Measurements from ENCODE around the gene EDRF1. TPM values are rescaled to one million over a fixed set of nuclear protein-coding genes. Genes with fewer than 3 reads are reported as not detected.

Gene EDRF1
- total RNA-seq (10 to 100 TPM; 56.3 to 57.8 TPM), polyA plus RNA-seq (10 to 100 TPM in 1 of 2 donors, 1 to 10 TPM in 1; 9.8 to 11.4 TPM)

- peaks cover 26% of the 10 kb centered on the region for H3K4me1 ChIP-seq (ENCODE audit: insufficient read depth, low read length)
- Mint-ChIP-seq H3K27me3 (no peaks in the 10 kb centered on the region), H3K36me3 (peaks cover 20 to 41% of the 10 kb centered on the region in 2 donors), H3K27ac (peak within 1 kb of the TSS; percentile 95 to 99 (median 98)), H3K4me3 (peak within 1 kb of the TSS; percentile 94 to 100 (median 99)), H3K9me3 (peaks cover 0 to 10% (median 3%) of the 10 kb centered on the region in 8 donors), H3K4me1 (peaks cover 14 to 44% (median 28%) of the 10 kb centered on the region in 4 donors)
- ChIA-PET CTCF (ENCODE audit: partially characterized antibody) (no interaction called here), POLR2A (ENCODE audit: partially characterized antibody) (interaction anchor here (1.0 to 1.5 kb wide), 3 partner anchors 10 to 104 kb away, joined by 3 to 19 read pairs (median 3); partner anchors contain the start of genes BCCIP and UROS)
- peak; percentile 99 to 100 (median 99) for DNase-seq
- peak within 1 kb of the TSS; percentile 90 for H3K27ac ChIP-seq (ENCODE audit: low read depth, low read length)
- peak within 1 kb of the TSS; percentile 86 to 94 for H3K4me3 ChIP-seq (ENCODE audit: low read length in 2 of 2)
- H3K27me3 ChIP-seq (ENCODE audit: insufficient read depth, low read length), result no peaks in the 10 kb centered on the region
- H3K36me3 ChIP-seq (ENCODE audit: insufficient read depth, low read length), result peaks cover 28% of the 10 kb centered on the region
- no peaks in the 10 kb centered on the region for H3K9me3 ChIP-seq (ENCODE audit: control insufficient read depth in 1 of 2, low read length in 2 of 2)
- intact Hi-C loops (cut with micrococcal nuclease), result loop anchor here (1.0 kb wide), 1 partner anchor 104 kb away; the partner anchor contains the start of genes BCCIP and UROS
Measured at GRCh38 chr10:125719173-125720001, at the start of gene EDRF1. TSS of gene EDRF1 (plus strand) at chr10:125719709. CDS start at chr10:125719808, 99 bp downstream.

DNA sequence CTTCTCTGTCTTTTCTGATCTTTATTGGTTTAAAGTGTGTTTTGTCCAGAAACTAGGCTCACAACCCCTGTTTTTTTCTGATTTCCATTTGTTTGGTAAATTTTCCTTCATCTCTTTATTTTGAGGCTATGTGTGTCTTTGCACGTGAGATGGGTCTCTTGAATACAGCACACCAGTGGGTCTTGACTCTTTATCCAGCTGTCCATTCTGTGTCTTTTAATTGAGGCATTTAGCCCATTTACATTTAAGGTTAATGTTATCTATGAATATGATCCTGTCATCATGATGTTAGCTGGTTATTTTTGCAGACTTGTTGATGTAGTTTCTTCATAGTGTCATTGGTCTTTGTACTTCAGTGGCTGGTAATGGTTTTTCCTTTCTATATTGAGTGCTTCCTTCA is 46.6 kb upstream of the EDRF1 start:
- Histone ChIP-seq H3K36me3 (ENCODE audit: insufficient read depth, low read length) (no peaks in the 10 kb centered on the region), H3K4me1 (ENCODE audit: insufficient read depth, low read length) (no peaks in the 10 kb centered on the region), H3K4me3 (ENCODE audit: low read length in 2 of 2) (no peak overlapping the region), H3K27me3 (ENCODE audit: insufficient read depth, low read length) (no peaks in the 10 kb centered on the region), H3K9me3 (ENCODE audit: control insufficient read depth in 1 of 2, low read length in 2 of 2) (no peaks in the 10 kb centered on the region), H3K27ac (ENCODE audit: low read depth, low read length) (no peak overlapping the region)
- H3K4me1 Mint-ChIP-seq, result no peaks in the 10 kb centered on the region
- POLR2A ChIA-PET (ENCODE audit: partially characterized antibody), result no interaction called here
- intact Hi-C loops (cut with micrococcal nuclease), result no loop called here
- no peak for DNase-seq
- H3K27ac Mint-ChIP-seq, result no peak overlapping the region
- H3K36me3 Mint-ChIP-seq, result no peaks in the 10 kb centered on the region
- H3K27me3 Mint-ChIP-seq, result peaks cover 13 to 17% of the 10 kb centered on the region in 2 donors
- peaks cover 0 to 65% (median 45%) of the 10 kb centered on the region in 8 donors for H3K9me3 Mint-ChIP-seq
- H3K4me3 Mint-ChIP-seq, result no peak overlapping the region
- CTCF ChIA-PET (ENCODE audit: partially characterized antibody), result no interaction called here

GRCh38 chr10:125679436-125679835 is 40.1 kb upstream of the EDRF1 start:
- H3K36me3 ChIP-seq (ENCODE audit: insufficient read depth, low read length), result no peaks in the 10 kb centered on the region
- DNase-seq, result no peak
- H3K4me1 ChIP-seq (ENCODE audit: insufficient read depth, low read length), result no peaks in the 10 kb centered on the region
- no peaks in the 10 kb centered on the region for H3K36me3 Mint-ChIP-seq
- H3K4me3 ChIP-seq (ENCODE audit: low read length in 2 of 2), result no peak overlapping the region
- H3K4me3 Mint-ChIP-seq, result no peak overlapping the region
- H3K9me3 ChIP-seq (ENCODE audit: control insufficient read depth in 1 of 2, low read length in 2 of 2), result no peaks in the 10 kb centered on the region
- H3K9me3 Mint-ChIP-seq, result peaks cover 0 to 42% (median 31%) of the 10 kb centered on the region in 8 donors
- peaks cover 5 to 20% of the 10 kb centered on the region in 2 donors for H3K27me3 Mint-ChIP-seq
- H3K27me3 ChIP-seq (ENCODE audit: insufficient read depth, low read length), result no peaks in the 10 kb centered on the region
- H3K27ac Mint-ChIP-seq, result no peak overlapping the region
- POLR2A ChIA-PET (ENCODE audit: partially characterized antibody), result no interaction called here
- CTCF ChIA-PET (ENCODE audit: partially characterized antibody), result no interaction called here
- H3K27ac ChIP-seq (ENCODE audit: low read depth, low read length), result no peak overlapping the region
- H3K4me1 Mint-ChIP-seq, result no peaks in the 10 kb centered on the region
- intact Hi-C loops (cut with micrococcal nuclease), result no loop called here

DNA sequence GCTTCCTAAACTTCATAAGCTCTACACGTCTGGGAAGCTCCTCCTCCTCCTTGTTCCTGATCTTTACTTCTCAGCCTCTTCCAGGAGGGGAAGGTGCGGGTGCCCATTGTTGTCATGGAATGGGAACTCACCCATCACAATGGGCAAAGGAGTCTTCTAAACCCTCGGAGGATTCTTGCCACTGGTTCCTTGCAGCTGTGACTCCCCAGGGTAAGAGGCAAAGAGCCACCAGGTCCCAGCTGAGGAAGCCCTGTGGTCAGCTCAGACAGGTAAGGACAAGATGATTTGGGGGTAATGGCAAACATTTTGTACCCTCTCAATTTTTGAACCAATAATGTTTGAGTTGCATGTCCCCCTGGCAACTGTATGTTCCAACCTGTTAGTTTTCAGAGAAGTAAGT is 36.4 kb upstream of the EDRF1 start, which contains the start of gene TEX36:
TSS of gene TEX36 (minus strand) at position 101 of the 400 bp plus-strand sequence. CDS start 174 bp downstream, outside the sequence.
- POLR2A ChIA-PET (ENCODE audit: partially characterized antibody), result no interaction called here
- H3K27me3 ChIP-seq (ENCODE audit: insufficient read depth, low read length), result no peaks in the 10 kb centered on the region
- peaks cover 11 to 25% of the 10 kb centered on the region in 2 donors for H3K27me3 Mint-ChIP-seq
- DNase-seq, result no peak
- peak within 1 kb of the TSS in 1 of 7 donors; percentile 41 for H3K27ac Mint-ChIP-seq
- H3K4me3 Mint-ChIP-seq, result no peak within 1 kb of the TSS
- no peaks in the 10 kb centered on the region for H3K36me3 Mint-ChIP-seq
- H3K9me3 ChIP-seq (ENCODE audit: control insufficient read depth in 1 of 2, low read length in 2 of 2), result no peaks in the 10 kb centered on the region
- no peak within 1 kb of the TSS for H3K27ac ChIP-seq (ENCODE audit: low read depth, low read length)
- H3K4me3 ChIP-seq (ENCODE audit: low read length in 2 of 2), result no peak within 1 kb of the TSS
- peaks cover 0 to 16% (median 7%) of the 10 kb centered on the region in 8 donors for H3K9me3 Mint-ChIP-seq
- CTCF ChIA-PET (ENCODE audit: partially characterized antibody), result no interaction called here
- H3K4me1 Mint-ChIP-seq, result no peaks in the 10 kb centered on the region
- H3K4me1 ChIP-seq (ENCODE audit: insufficient read depth, low read length), result no peaks in the 10 kb centered on the region
- H3K36me3 ChIP-seq (ENCODE audit: insufficient read depth, low read length), result no peaks in the 10 kb centered on the region
- intact Hi-C loops (cut with micrococcal nuclease), result no loop called here

- H3K27me3 Mint-ChIP-seq, result peaks cover 15 to 24% of the 10 kb centered on the region in 2 donors
Measured at GRCh38 chr10:125683821-125684220, 35.7 kb upstream of the EDRF1 start.

DNA sequence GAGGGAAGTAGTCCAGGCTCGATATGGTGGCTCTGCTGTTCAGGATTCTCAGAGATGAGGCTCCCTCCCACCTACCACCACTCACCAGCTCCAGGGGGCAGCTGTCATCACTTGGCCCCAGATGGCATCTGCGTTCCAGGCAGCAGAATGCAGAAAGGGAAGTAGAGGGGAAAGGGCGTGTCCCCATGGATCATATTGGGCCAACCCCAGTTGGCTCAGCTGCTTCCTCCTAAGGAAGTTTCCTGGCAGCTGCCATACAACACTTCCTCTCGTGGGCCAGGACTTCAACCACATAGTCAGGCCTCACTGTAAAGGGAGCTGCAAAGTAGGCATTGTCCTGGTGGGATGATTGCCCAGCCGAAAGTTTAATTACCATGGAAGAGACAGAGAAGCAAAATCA is 34.9 kb upstream of the EDRF1 start:
- H3K27ac Mint-ChIP-seq, result no peak overlapping the region
- no peak overlapping the region for H3K4me3 Mint-ChIP-seq
- H3K36me3 ChIP-seq (ENCODE audit: insufficient read depth, low read length), result no peaks in the 10 kb centered on the region
- H3K27me3 ChIP-seq (ENCODE audit: insufficient read depth, low read length), result no peaks in the 10 kb centered on the region
- H3K4me3 ChIP-seq (ENCODE audit: low read length in 2 of 2), result no peak overlapping the region
- H3K27me3 Mint-ChIP-seq, result peaks cover 14 to 24% of the 10 kb centered on the region in 2 donors
- H3K27ac ChIP-seq (ENCODE audit: low read depth, low read length), result no peak overlapping the region
- H3K4me1 Mint-ChIP-seq, result no peaks in the 10 kb centered on the region
- intact Hi-C loops (cut with micrococcal nuclease), result no loop called here
- H3K4me1 ChIP-seq (ENCODE audit: insufficient read depth, low read length), result no peaks in the 10 kb centered on the region
- no peaks in the 10 kb centered on the region for H3K36me3 Mint-ChIP-seq
- POLR2A ChIA-PET (ENCODE audit: partially characterized antibody), result no interaction called here
- H3K9me3 Mint-ChIP-seq, result peaks cover 0 to 7% (median 4%) of the 10 kb centered on the region in 8 donors
- no peaks in the 10 kb centered on the region for H3K9me3 ChIP-seq (ENCODE audit: control insufficient read depth in 1 of 2, low read length in 2 of 2)
- CTCF ChIA-PET (ENCODE audit: partially characterized antibody), result no interaction called here
- DNase-seq, result no peak

More at GRCh38 chr10:125683821-125684220, 35.7 kb upstream of the EDRF1 start:
- intact Hi-C loops (cut with micrococcal nuclease), result no loop called here
- H3K4me3 Mint-ChIP-seq, result no peak overlapping the region
- H3K27me3 ChIP-seq (ENCODE audit: insufficient read depth, low read length), result no peaks in the 10 kb centered on the region
- no peaks in the 10 kb centered on the region for H3K36me3 Mint-ChIP-seq
- no peaks in the 10 kb centered on the region for H3K36me3 ChIP-seq (ENCODE audit: insufficient read depth, low read length)
- DNase-seq, result no peak
- CTCF ChIA-PET (ENCODE audit: partially characterized antibody), result no interaction called here
- peak overlapping the region in 1 of 7 donors; percentile 41 for H3K27ac Mint-ChIP-seq
- POLR2A ChIA-PET (ENCODE audit: partially characterized antibody), result no interaction called here
- H3K4me3 ChIP-seq (ENCODE audit: low read length in 2 of 2), result no peak overlapping the region
- H3K4me1 ChIP-seq (ENCODE audit: insufficient read depth, low read length), result no peaks in the 10 kb centered on the region
- H3K27ac ChIP-seq (ENCODE audit: low read depth, low read length), result no peak overlapping the region
- peaks cover 0 to 11% (median 4%) of the 10 kb centered on the region in 8 donors for H3K9me3 Mint-ChIP-seq
- H3K9me3 ChIP-seq (ENCODE audit: control insufficient read depth in 1 of 2, low read length in 2 of 2), result no peaks in the 10 kb centered on the region
- H3K4me1 Mint-ChIP-seq, result no peaks in the 10 kb centered on the region

- Histone ChIP-seq H3K27ac (ENCODE audit: low read depth, low read length) (no peak overlapping the region), H3K4me3 (ENCODE audit: low read length in 2 of 2) (no peak overlapping the region), H3K27me3 (ENCODE audit: insufficient read depth, low read length) (no peaks in the 10 kb centered on the region), H3K4me1 (ENCODE audit: insufficient read depth, low read length) (no peaks in the 10 kb centered on the region), H3K36me3 (ENCODE audit: insufficient read depth, low read length) (no peaks in the 10 kb centered on the region), H3K9me3 (ENCODE audit: control insufficient read depth in 1 of 2, low read length in 2 of 2) (no peaks in the 10 kb centered on the region)
- H3K36me3 Mint-ChIP-seq, result no peaks in the 10 kb centered on the region
- H3K4me3 Mint-ChIP-seq, result no peak overlapping the region
- peaks cover 12 to 19% of the 10 kb centered on the region in 2 donors for H3K27me3 Mint-ChIP-seq
- CTCF ChIA-PET (ENCODE audit: partially characterized antibody), result no interaction called here
- no peaks in the 10 kb centered on the region for H3K9me3 Mint-ChIP-seq
- no peak for DNase-seq
- no peak overlapping the region for H3K27ac Mint-ChIP-seq
- intact Hi-C loops (cut with micrococcal nuclease), result no loop called here
- POLR2A ChIA-PET (ENCODE audit: partially characterized antibody), result no interaction called here
- peaks cover 0 to 5% (median 1%) of the 10 kb centered on the region in 4 donors for H3K4me1 Mint-ChIP-seq
Measured at GRCh38 chr10:125687507-125688185, 31.9 kb upstream of the EDRF1 start.
